ENCODE data around the gene VWF. TPM values are rescaled to one million over a fixed set of nuclear protein-coding genes. Genes with fewer than 3 reads are reported as not detected.

The VWF gene
- polyA plus RNA-seq, 1 donor: 8.2 TPM

- DNase-seq: no peak
Measured at GRCh38 chr12:5982106-5982505, 142.4 kb downstream of the VWF start.

DNA sequence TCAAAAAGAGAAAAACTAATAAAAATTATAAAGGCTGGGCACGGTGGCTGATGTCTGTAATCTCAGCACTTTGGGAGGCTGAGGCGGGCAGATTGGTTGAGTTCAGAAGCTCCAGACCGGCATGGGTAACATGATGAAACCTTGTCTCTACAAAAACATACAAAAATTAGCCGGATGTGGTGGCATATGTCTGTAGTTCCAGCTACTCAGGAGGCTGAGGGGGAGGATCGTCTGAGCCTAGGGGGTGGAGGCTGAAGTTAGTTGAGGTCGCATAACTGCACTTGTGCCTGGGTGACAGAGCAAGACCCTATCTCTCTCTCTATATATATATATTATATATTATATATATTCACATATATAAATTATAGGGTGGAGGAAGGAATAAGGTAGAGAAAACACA is 146.9 kb downstream of the VWF start:
- DNase-seq: no peak

DNA sequence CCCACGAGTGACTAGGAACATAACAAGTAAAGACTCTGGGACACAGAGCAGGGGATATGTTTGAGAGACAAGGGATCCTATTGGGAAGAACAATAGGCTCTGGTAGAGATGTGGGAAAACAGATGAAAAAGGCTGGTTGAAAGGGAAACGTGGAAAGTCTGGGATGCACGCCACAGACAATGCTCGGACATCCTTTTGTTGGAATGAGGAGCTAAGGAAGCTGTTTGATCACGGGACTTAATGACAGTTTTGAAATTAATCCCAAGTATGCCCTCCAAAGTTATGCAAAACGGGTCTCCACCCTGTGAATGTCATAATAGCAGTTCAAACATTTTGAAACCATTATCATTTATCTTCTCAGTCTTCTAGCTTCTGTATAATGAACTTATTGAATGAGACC is 147.8 kb downstream of the VWF start:
- DNase-seq: no peak

DNA sequence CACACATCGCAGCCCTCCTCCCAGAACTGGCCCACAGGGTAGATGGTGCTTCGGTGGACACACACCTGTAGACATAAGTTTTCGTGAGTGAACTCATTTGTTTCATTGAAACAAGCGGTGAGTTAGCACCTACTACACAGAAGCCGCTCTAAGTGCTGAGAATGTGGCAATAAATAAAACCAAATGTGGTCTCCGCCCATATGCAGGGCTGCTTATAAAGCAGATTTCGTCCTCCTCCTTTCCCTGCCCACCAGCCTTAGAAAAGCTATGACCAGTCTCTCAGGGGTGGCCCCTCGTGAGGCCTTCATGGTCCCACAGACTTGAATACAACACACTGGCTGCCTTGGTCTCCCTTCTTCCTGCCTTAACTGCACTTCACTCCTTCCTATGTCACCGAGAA is 148.3 kb downstream of the VWF start:
- no peak for DNase-seq

GRCh38 chr12:5973461-5974115 is 150.9 kb downstream of the VWF start:
- DNase-seq: no peak

- no peak for DNase-seq
Measured at GRCh38 chr12:5972387-5972786, 152.1 kb downstream of the VWF start.

DNA sequence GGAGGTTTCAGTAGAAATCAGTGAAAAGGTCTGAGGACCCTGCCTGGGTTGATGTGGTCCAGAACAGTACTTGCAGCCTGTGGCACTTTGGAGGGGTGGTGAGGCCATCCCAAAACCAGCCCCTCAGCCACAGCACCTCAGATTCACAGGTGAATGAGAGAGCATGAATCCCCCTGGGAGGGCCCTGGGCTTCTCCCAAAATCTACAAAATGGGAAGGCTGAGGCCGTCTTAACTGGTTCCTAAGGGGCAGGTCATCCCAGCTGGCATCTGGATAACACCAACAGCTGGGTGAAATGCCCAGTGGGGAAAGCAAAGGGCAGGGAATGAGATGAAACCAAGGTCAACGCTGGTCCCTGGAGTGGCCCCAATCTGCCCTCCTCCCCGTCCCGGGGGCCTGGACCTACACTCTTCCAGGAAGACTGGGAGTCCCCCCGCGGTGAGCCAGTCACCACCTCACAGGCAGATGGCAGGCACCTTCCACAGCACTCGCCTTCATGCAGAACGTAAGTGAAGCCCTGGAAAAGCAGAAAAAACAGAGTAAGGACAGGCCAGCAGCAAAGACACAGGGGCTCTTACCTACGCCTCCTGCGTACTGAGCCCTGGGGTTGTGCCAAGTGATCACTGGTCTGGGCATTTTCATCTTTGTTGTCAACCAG is 153.1 kb downstream of the VWF start:
- DNase-seq: no peak

GRCh38 chr12:5969974-5970690 is 154.3 kb downstream of the VWF start:
- DNase-seq: no peak

DNA sequence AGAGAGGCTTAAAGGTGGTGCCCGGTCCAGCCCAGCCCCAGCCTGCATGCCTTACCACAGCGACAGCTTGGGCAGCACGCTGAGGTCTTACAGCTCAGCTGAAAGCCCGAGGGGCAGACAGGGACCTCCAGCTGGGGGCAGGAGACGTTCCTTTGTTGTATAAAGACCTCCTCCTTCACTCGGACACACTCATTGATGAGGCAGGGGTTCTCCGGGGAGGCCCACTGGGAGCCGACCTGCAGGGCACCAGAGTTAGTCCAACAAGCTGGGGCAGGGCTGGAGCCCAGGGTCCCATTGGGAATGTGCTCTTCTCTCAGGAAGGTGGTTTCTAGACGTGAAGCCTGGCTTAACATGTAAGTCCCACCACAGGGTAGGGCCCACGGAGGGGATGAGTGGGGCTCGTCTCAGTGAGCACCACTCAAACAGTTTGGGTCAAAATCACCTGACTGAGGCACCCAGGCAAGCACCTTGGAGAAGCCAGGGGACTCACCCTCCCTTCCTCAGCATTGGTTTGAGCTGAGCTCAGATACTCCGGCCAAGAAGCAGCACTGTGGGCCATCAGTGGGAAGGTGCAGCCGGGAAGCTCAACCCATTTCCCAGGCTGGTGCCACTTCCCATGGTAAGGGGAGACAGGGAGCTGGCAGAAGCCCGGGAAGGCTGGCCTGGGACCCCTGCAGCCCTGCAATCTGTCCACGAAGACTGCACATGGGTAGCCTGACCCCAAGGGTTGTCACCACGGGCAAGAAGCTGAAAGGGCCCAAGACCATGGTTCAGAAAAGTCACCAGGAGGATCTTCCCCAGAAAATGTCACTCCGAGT is 155.1 kb downstream of the VWF start:
- no peak for DNase-seq

DNA sequence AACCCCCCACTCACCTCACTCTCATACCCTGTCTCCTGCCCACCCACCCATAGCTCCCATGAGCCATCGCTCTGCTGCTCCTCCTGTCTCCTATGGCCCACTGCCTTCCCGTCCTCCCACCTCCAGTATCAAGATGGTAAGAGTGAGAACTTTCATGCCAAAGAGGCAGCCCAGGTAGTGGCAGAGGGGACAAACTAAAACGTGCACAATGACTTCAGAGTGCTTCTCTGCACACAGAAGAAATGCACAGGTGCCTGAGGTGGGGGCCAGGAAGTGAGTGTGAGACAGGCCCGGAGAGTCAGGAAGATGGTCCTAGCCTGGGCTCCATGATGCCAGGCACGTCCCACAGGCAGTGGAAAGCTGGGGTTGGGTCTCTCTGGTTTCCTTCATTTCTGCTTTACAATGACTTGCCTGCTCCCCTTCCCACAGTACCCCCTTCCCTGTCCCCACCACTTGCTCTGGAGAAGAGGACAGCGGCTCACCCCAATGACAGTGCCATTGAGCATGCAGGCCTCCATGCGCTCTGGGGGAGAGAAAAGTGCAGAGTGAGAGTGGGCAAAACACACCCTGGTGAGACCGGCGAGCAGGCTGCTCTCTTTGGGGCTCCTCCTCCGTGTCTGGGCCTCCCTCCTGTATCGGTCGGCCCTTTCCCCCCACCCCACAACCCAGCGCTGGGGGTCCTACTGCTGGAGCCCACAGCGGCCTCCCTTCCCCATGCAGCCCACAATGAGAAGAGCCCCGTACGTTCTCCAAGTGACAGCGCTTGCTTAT is 156.6 kb downstream of the VWF start:
- no peak for DNase-seq

GRCh38 chr12:5966486-5967095 is 157.9 kb downstream of the VWF start:
- DNase-seq: no peak

DNA sequence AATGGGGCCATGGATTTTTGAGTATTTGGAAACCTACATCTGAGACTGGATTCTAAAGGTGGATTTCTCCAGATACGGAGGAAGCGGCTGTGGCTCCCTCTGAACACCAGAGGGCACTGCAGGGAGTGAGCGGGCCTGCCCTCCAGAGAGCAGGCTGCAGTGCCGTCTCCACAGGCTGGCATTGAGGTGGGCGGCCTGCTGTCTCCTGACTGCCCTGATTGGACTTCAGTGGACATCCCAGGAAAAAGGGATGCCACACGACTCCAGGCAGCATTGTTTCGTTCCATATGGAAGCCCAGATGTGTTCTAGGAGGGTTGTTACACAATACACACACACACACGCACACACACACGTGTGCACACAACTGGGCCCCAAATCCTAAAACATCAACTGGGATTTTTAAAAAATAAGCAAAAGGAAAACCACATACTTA is 158.5 kb downstream of the VWF start:
- DNase-seq: peak; percentile 54

DNA sequence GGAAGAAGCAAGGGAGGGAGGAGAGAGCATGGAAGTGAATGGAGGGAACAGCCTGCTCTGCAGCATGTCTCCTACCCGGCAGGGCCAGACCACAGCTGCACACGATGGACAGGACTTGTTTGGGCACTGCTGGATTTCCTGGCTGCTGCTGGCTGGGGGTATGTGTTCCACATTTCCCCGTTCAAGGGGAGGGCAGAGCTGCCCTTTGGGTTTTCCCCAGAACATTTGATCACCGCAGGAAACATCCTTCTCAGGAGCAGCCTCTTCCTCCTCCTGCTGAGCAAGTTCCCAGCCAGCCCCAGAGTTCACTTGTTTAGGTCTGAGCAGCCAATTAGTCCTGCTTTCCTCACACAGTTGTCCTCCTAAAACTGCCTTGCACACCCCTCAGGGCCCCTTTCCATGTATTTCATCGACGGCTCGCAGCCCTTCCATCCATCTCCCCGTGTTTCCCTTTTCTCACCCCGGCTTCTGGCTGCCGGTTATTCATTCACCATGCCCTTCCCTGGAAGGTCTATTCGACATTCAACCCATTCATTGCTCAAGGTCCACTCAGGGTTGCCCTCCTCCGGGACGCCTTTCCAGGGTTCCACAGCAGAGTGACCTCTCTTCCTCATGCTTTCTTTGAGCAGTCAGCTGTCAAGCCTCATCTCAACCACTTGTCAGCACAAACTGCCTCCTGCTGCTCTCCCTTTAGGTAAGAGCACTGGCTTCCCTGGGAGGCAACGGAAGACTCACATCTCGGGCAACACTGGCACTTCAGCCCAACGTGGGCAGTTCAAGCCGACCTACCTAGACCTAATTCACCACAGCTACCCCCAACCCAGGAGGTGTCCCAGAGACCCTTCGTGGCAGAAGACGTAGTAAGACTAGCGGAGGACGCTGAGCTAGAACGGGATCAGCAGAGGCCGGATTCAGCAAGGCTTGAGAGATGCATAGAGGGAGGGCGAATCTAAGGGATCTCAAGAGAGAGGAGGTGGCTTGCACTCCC is 159.3 kb downstream of the VWF start:
- no peak for DNase-seq

GRCh38 chr12:5963515-5963914 is 161.0 kb downstream of the VWF start:
- DNase-seq: no peak

DNA sequence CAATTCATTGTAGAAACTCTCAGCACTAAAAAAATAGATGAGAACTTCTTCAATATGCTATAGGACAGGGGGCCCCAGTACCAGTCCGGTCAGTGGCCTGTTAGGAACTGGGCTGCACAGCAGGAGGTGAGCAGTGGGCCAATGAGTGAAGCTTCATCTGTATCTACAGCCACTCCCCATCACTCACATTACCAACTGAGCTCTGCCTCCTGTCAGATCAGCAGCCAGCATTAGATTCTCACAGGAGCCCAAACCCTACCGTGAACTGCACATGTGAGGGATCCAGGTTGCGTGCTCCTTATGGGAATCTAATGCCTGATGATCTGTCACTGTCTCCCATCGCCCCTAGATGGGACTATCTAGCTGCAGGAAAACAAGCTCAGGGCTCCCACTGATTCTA is 163.7 kb downstream of the VWF start:
- no peak for DNase-seq

GRCh38 chr12:5956987-5957386 is 167.5 kb downstream of the VWF start:
- DNase-seq: no peak

DNA sequence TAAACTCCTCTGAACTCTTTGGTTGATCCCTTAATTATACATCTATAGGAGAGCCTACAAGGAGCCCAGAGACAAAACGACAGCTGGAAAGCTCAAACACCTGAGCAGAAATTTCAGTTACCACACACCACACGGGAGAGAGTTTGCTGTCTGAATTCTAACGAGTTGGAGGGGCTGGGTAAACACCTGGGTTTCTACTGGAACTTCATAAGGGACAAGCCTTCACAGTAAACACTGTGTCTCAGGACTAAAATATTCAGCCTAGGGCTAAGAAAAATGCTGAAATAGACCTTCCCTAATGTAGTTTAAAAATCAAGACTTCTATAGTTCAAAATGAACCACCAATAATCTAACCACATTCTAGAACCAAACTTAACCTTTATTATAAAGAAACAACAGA is 169.8 kb downstream of the VWF start:
- no peak for DNase-seq

GRCh38 chr12:5953835-5954586 is 170.5 kb downstream of the VWF start:
- DNase-seq: no peak

DNA sequence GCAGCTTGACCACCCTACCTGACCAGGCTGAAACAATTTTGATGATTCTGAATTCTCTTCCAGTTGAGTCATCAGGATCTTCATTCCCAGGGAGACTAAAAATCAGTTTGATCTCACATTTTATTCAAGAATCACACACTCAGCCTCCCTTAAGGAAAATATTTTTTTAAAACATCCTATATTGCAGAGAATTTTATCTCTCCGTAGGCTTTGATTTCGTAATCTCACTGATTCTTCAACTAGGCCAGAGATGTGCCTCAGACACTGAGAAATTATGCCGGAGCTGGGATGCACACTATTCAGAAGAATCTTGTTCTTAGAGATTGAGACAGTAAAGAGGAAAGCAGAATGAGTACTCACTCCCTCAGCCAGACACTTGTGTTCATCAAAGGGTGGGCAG is 172.4 kb downstream of the VWF start:
- DNase-seq: no peak
